Measurements from ENCODE around the gene COL6A3.

DNA sequence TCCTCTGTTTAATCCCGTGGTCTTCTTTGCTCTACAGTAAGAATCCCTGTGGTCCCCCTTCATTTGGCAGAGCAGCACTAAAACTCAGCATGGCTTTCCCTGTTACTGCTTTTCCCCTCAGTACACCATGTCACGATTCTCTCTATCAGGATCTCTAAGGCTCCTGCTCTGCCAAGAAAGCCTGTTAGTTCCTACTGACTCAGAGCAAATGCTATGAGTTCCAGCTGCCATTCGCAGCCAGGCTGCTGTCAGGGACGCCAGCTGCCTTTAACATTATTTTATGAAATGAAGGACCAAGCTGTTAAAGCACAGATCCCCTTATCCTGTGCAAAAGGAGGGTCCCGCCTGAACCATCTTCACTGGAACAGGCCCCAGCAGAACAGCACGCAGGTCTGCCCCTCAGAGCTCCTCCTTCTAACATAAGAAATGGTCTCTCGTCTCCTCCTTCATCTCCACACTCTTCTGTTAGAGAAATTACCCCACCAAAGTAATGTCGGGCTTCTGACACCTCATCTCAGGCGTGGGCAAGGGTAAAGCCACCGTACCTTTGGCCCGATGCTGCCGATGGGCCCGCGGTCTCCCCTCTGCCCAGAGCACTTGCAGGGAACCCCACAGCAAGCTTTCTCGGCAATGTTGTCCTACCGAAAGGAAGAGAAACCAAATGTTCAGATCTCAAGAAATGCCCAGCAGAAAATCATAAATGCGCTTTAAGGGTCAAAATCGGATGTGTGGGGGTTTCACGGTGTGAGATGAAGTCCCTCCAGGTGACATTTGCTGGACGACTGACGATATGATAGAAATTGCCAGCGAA, 52.6 kb downstream of the COL6A3 start:
- TF ChIP-seq CTCF (IDR thresholded peaks at IDR 0.05; ENCODE audit: low read depth, low read length, poor library complexity, severe bottlenecking) (no peak), EZH2phosphoT487 (IDR thresholded peaks at IDR 0.05; ENCODE audit: borderline replicate concordance, low read length) (no peak)

All from DOHH2 (cell line).